ENCODE data around the gene EMILIN2. TPM values are rescaled to one million over a fixed set of nuclear protein-coding genes. Genes with fewer than 3 reads are reported as not detected.

The EMILIN2 gene
- total RNA-seq, 6 donors from 2014 or later, result 31.9 to 59.2 (median 43.6) TPM

Other genes with a start within 250 kb of the EMILIN2 start
- gene SMCHD1, start 191.3 kb upstream of the EMILIN2 start, total RNA-seq, result 100 to 1,000 TPM in 2 of 6 donors, 10 to 100 TPM in 4; 39.2 to 157 (median 58.9) TPM
- 100 to 1,000 TPM in 1 of 6 donors, 10 to 100 TPM in 5; 37.7 to 105 (median 57.3) TPM for gene LPIN2, start 166.1 kb downstream of the EMILIN2 start, total RNA-seq